Thymus (tissue), 11 donors: ENCODE results near the gene CMIP. TPM values are rescaled to one million over a fixed set of nuclear protein-coding genes. Genes with fewer than 3 reads are reported as not detected.
A peak's percentile ranks its signal among the peaks of the same experiment; 100 is the strongest.

Source experiments
- DNase-seq, 9 donors: peaks; one replicate each; pipeline ENCODE4 v3.0.0-alpha.2; 2013; ENCODE audit warnings: low spot score in 9 of 9, low read depth in 6 of 9, missing footprints in 1 of 9
- H3K27ac ChIP-seq, 2 donors: one replicate each; pipeline ENCODE4 v1.5.1; 2013; ENCODE audit warnings: control low read depth in 1 of 2, low read depth in 1 of 2, low read length in 1 of 2, mild to moderate bottlenecking in 1 of 2, moderate library complexity in 1 of 2
- H3K27me3 ChIP-seq, 2 donors: one replicate each; pipeline ENCODE4 v1.5.1; 2013; ENCODE audit warnings: low read length in 1 of 2; ENCODE audit not compliant: control insufficient read depth in 2 of 2, insufficient read depth in 1 of 2
- H3K36me3 ChIP-seq, 2 donors: one replicate each; pipeline ENCODE4 v1.5.1; 2013; ENCODE audit warnings: low read length in 1 of 2, mild to moderate bottlenecking in 1 of 2, moderate library complexity in 1 of 2; ENCODE audit not compliant: control insufficient read depth in 2 of 2, insufficient read depth in 2 of 2
- H3K4me1 ChIP-seq, 2 donors: one replicate each; pipeline ENCODE4 v1.5.1; 2013; ENCODE audit warnings: low read length in 2 of 2; ENCODE audit not compliant: control insufficient read depth in 2 of 2, insufficient read depth in 2 of 2
- H3K4me3 ChIP-seq, 2 donors: one replicate each; pipeline ENCODE4 v1.5.1; 2013; ENCODE audit warnings: low read length in 2 of 2, control low read depth in 1 of 2, mild to moderate bottlenecking in 1 of 2
- H3K9me3 ChIP-seq, 2 donors: one replicate each; pipeline ENCODE4 v1.5.1; 2013; ENCODE audit warnings: low read length in 1 of 2, mild to moderate bottlenecking in 1 of 2; ENCODE audit not compliant: control insufficient read depth in 2 of 2, insufficient read depth in 1 of 2
- WGBS: extraction: QIAGEN DNeasy Blood & Tissue Kit; methylation state at CpG from one replicate; pipeline ENCODE4 v1.1.7; 2013; 5-methylcytosine and 5-hydroxymethylcytosine counted together
- polyA plus RNA-seq: library from polyadenylated mRNA; stranded (reverse); fragments of 200-250 nt; gene quantifications from one replicate; pipeline ENCODE4 v1.2.3, GENCODE V29; 2013
- total RNA-seq: library from RNA; stranded (reverse); fragments of 120-200 nt; gene quantifications from one replicate; pipeline ENCODE4 v1.2.4, GENCODE V29; 2013
- donor health status: healthy.

CMIP gene
- total and polyA plus RNA-seq, 2 donors: 5.2 to 19.4 TPM

GRCh38 chr16:81477697-81478693 is 33.4 kb downstream of the CMIP start:
- WGBS: 91% methylated on average over 19 of the region's 19 CpGs
- no peaks in the 10 kb centered on the region for H3K27me3 ChIP-seq
- peaks cover 0 to 1% of the 10 kb centered on the region in 2 donors for H3K9me3 ChIP-seq
- no peak for DNase-seq
- peaks cover 2 to 3% of the 10 kb centered on the region in 2 donors for H3K36me3 ChIP-seq
- H3K4me1 ChIP-seq: peaks cover 4 to 61% of the 10 kb centered on the region in 2 donors
- no peak overlapping the region for H3K27ac ChIP-seq
- no peak overlapping the region for H3K4me3 ChIP-seq

- H3K27me3 ChIP-seq: no peaks in the 10 kb centered on the region
- DNase-seq: peak in 2 of 9 donors; percentile 22 to 46
- H3K9me3 ChIP-seq: peaks cover 0 to 1% of the 10 kb centered on the region in 2 donors
- H3K4me1 ChIP-seq: peaks cover 4 to 60% of the 10 kb centered on the region in 2 donors
- H3K36me3 ChIP-seq: peaks cover 2 to 6% of the 10 kb centered on the region in 2 donors
- H3K4me3 ChIP-seq: no peak overlapping the region
- H3K27ac ChIP-seq: no peak overlapping the region
- WGBS: 46% methylated on average over 13 of the region's 13 CpGs
Observed at GRCh38 chr16:81478876-81479511, 34.4 kb downstream of the CMIP start.

GRCh38 chr16:81480606-81481206 is 36.1 kb downstream of the CMIP start:
- no peaks in the 10 kb centered on the region for H3K9me3 ChIP-seq
- peaks cover 4 to 55% of the 10 kb centered on the region in 2 donors for H3K4me1 ChIP-seq
- 97% methylated on average over 9 of the region's 9 CpGs for WGBS
- no peaks in the 10 kb centered on the region for H3K27me3 ChIP-seq
- H3K27ac ChIP-seq: no peak overlapping the region
- no peak overlapping the region for H3K4me3 ChIP-seq
- H3K36me3 ChIP-seq: peaks cover 2 to 6% of the 10 kb centered on the region in 2 donors
- DNase-seq: no peak

GRCh38 chr16:81481207-81481821 is 36.7 kb downstream of the CMIP start:
- peak overlapping the region in 1 of 2 donors; percentile 53 for H3K27ac ChIP-seq
- peaks cover 2 to 6% of the 10 kb centered on the region in 2 donors for H3K36me3 ChIP-seq
- no peaks in the 10 kb centered on the region for H3K9me3 ChIP-seq
- 76% methylated on average over 11 of the region's 11 CpGs for WGBS
- DNase-seq: peak in 1 of 9 donors; percentile 41
- H3K4me1 ChIP-seq: peaks cover 4 to 55% of the 10 kb centered on the region in 2 donors
- H3K27me3 ChIP-seq: no peaks in the 10 kb centered on the region
- no peak overlapping the region for H3K4me3 ChIP-seq

- DNase-seq: no peak
- Histone ChIP-seq H3K27ac (no peak overlapping the region), H3K4me3 (no peak overlapping the region)
Observed at GRCh38 chr16:81482329-81483063, 37.9 kb downstream of the CMIP start.

GRCh38 chr16:81483064-81483969 is 38.7 kb downstream of the CMIP start:
- Histone ChIP-seq H3K36me3 (peaks cover 0 to 9% of the 10 kb centered on the region in 2 donors), H3K4me3 (no peak overlapping the region), H3K27me3 (no peaks in the 10 kb centered on the region), H3K9me3 (no peaks in the 10 kb centered on the region), H3K4me1 (peaks cover 2 to 43% of the 10 kb centered on the region in 2 donors), H3K27ac (no peak overlapping the region)
- DNase-seq: no peak
- WGBS: 96% methylated on average over 10 of the region's 10 CpGs

More at GRCh38 chr16:81482329-81483063, 37.9 kb downstream of the CMIP start:
- Histone ChIP-seq H3K4me1 (peaks cover 2 to 49% of the 10 kb centered on the region in 2 donors), H3K9me3 (no peaks in the 10 kb centered on the region), H3K36me3 (peaks cover 0 to 7% of the 10 kb centered on the region in 2 donors), H3K27me3 (no peaks in the 10 kb centered on the region)
- 96% methylated on average over 15 of the region's 15 CpGs for WGBS

GRCh38 chr16:81483970-81484595 is 39.5 kb downstream of the CMIP start:
- H3K27ac ChIP-seq: no peak overlapping the region
- WGBS: 98% methylated on average over 22 of the region's 22 CpGs
- no peaks in the 10 kb centered on the region for H3K9me3 ChIP-seq
- no peaks in the 10 kb centered on the region for H3K27me3 ChIP-seq
- H3K4me3 ChIP-seq: no peak overlapping the region
- peaks cover 0 to 6% of the 10 kb centered on the region in 2 donors for H3K36me3 ChIP-seq
- DNase-seq: no peak
- peaks cover 2 to 35% of the 10 kb centered on the region in 2 donors for H3K4me1 ChIP-seq
